Measurements from ENCODE around the gene CWF19L2.

CWF19L2 gene

DNA sequence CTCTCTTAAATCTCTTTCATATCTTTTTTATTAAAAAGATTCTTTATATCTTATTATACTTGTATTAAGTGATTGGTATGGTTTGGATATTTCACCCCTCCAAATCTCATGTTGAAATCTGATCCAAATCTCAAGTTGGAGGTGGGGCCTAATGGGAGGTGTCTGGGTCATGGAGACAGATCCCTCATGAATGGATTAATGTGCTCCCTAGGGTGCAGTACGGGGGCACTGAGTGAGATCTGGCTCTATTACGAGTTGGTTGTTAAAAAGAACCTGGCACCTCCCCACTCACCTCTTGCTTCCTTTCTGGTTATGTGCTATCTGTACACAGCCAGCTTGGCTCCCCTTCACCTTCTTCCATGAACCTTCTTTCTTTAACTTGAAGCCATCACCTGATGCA, 149.6 kb downstream of the CWF19L2 start:
- peaks cover 44% of the 10 kb centered on the region for H3K36me3 Mint-ChIP-seq
- ATAC-seq (ENCODE audit: low read depth) = no peak
- H3K4me3 Mint-ChIP-seq = no peak overlapping the region

DNA sequence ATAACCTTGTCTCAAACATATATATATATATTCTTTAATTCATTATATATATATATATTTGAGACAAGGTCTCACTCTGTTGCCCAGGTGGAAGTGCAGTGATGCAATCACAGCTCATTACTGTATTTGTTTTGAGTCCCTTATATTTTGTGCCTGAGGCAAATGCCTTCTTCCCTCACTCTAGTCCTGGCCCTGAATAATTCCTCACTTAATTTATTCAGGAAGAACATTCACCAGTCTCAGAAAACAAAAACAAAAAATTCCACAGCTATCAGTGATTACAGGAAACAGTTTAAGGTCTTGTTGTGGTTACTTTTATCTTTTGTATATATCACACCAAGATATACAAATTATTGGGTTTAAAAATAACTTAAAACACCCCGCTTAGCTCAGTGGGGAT, 155.7 kb downstream of the CWF19L2 start:
- no peak overlapping the region for H3K4me3 Mint-ChIP-seq
- DNase-seq (ENCODE audit: low spot score in 2 of 2) (no peak), ATAC-seq (ENCODE audit: low read depth) (no peak)
- H3K27me3 Mint-ChIP-seq = no peaks in the 10 kb centered on the region
- peaks cover 50% of the 10 kb centered on the region for H3K36me3 Mint-ChIP-seq
- no peak overlapping the region for H3K27ac Mint-ChIP-seq
- peaks cover 5% of the 10 kb centered on the region for H3K9me3 Mint-ChIP-seq
- H3K4me1 Mint-ChIP-seq = no peaks in the 10 kb centered on the region

More for the DNA sequence above, 149.6 kb downstream of the CWF19L2 start:
- no peaks in the 10 kb centered on the region for H3K27me3 Mint-ChIP-seq
- no peaks in the 10 kb centered on the region for H3K9me3 Mint-ChIP-seq
- H3K27ac Mint-ChIP-seq = no peak overlapping the region
- no peaks in the 10 kb centered on the region for H3K4me1 Mint-ChIP-seq
- DNase-seq (ENCODE audit: low spot score in 2 of 2) = no peak

DNA sequence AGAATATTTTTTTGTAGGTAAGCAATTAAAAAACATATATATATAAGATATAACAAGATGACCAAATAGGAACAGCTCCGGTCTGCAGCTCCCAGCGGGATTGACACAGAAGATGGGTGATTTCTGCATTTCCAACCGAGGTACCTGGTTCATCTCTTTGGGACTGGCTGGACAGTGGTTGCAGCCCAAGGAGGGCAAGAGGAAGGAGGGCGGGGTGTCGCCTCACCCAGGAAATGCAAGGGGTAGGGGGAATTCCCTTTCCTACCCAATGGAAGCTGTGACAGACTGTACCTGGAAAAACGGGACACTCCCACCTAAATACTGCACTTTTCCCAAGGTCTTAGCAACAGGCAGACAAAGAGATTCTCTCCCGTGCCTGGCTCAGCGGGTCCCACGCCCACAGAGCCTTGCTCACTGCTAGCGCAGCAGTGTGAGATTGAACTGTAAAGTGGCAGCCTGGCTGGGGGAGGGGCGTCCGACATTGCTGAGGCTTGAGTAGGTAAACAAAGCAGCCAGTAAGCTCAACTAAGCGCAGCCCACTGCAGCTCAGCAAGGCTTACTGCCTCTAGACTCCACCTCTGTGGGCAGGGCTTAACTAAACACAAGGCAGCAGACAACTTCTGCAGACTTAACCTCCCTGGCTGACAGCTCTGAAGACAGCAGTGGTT, 163.8 kb downstream of the CWF19L2 start:
- no peak for ATAC-seq (ENCODE audit: low read depth)
- H3K27ac Mint-ChIP-seq = no peak overlapping the region
- peaks cover 2% of the 10 kb centered on the region for H3K4me1 Mint-ChIP-seq

DNA sequence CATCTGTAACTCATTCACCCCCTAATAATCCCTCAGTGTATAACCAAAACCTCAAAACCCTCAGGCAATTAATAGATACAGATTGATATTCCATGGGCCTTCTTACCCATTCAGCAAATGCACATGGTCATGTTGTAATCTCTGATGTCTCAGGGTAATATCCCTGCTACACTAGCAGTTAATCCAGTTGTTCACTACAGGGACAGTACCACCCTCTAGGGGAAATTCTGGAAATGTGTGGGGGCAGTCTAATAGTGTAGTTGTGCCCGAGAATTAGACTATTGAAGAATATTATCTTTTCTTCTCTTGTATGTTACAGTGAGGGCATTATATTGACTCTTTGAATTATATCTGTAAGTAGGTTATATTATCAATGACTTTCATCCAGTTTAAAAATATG, 175.4 kb downstream of the CWF19L2 start:
- DNase-seq (ENCODE audit: low spot score in 2 of 2) (no peak), ATAC-seq (ENCODE audit: low read depth) (no peak)
- Mint-ChIP-seq H3K9me3 (peaks cover 5% of the 10 kb centered on the region), H3K4me3 (no peak overlapping the region), H3K36me3 (peaks cover 4% of the 10 kb centered on the region), H3K27ac (no peak overlapping the region), H3K4me1 (no peaks in the 10 kb centered on the region), H3K27me3 (no peaks in the 10 kb centered on the region)

More for the DNA sequence above, 163.8 kb downstream of the CWF19L2 start:
- H3K36me3 Mint-ChIP-seq = peaks cover 43% of the 10 kb centered on the region
- H3K4me3 Mint-ChIP-seq = no peak overlapping the region
- no peak for DNase-seq (ENCODE audit: low spot score in 2 of 2)
- no peaks in the 10 kb centered on the region for H3K27me3 Mint-ChIP-seq
- H3K9me3 Mint-ChIP-seq = peaks cover 19% of the 10 kb centered on the region

Measured in memory B cell (primary cell).